ENCODE data around the gene ERAS.

ERAS gene

GRCh38 chrX:48787505-48788443, 38.5 kb upstream of the ERAS start:
- Histone ChIP-seq H3K4me2 (ENCODE audit: insufficient read depth, low read length, poor library complexity, severe bottlenecking) (no peak overlapping the region), H4K91ac (ENCODE audit: low read depth, low read length, poor library complexity) (no peak overlapping the region), H2BK120ac (ENCODE audit: low read depth, low read length) (no peak overlapping the region), H3K9me3 (replicated peaks in 1 of 2; ENCODE audit: control insufficient read depth in 2 of 2, insufficient read depth in 1 of 2, low read depth in 1 of 2, low read length in 2 of 2) (no peaks in the 10 kb centered on the region), H2BK12ac (ENCODE audit: low read length) (no peak overlapping the region), H3K36me3 (replicated peaks in 1 of 2; ENCODE audit: control insufficient read depth in 2 of 2, insufficient read depth in 2 of 2, low read length in 2 of 2) (no peaks in the 10 kb centered on the region), H3K18ac (ENCODE audit: low read length) (no peak overlapping the region), H3K4me1 (ENCODE audit: control insufficient read depth in 2 of 2, insufficient read depth in 1 of 2, low read depth in 1 of 2, low read length in 2 of 2) (peaks cover 0 to 7% of the 10 kb centered on the region in 2 donors), H3K79me1 (ENCODE audit: low read depth, low read length) (no peaks in the 10 kb centered on the region), H3K4ac (ENCODE audit: low read length) (no peak overlapping the region), H3K9ac (ENCODE audit: low read depth, low read length, poor library complexity) (no peak overlapping the region), H3K27me3 (ENCODE audit: control insufficient read depth in 3 of 3, insufficient read depth in 3 of 3, low read depth in 1 of 3, low read length in 3 of 3) (peaks cover 0 to 15% (median 0%) of the 10 kb centered on the region in 3 experiments), H3K23ac (ENCODE audit: low read depth, low read length, poor library complexity) (no peak overlapping the region), H4K8ac (ENCODE audit: low read depth, low read length) (no peak overlapping the region), H2AK5ac (ENCODE audit: low read depth, low read length) (no peak overlapping the region), H2BK5ac (ENCODE audit: low read length) (no peak overlapping the region), H3K14ac (ENCODE audit: low read length) (no peak overlapping the region), H2AFZ (ENCODE audit: low read length) (no peak overlapping the region), H3K4me3 (ENCODE audit: low read length in 2 of 2) (no peak overlapping the region), H2BK15ac (ENCODE audit: low read length) (no peak overlapping the region), H3K27ac (replicated peaks; ENCODE audit: low read length) (no peak overlapping the region)
- no peak for DNase-seq (ENCODE audit: low spot score)
- no CpG with 5 or more reads among the region's 17 CpGs for WGBS, 2 donors (ENCODE audit: extremely low coverage in 2 of 2, insufficient read length in 2 of 2, insufficient replicate concordance in 1 of 2)

GRCh38 chrX:48789366-48790220, 36.7 kb upstream of the ERAS start:
- H3K9ac ChIP-seq (ENCODE audit: low read depth, low read length, poor library complexity), result no peak overlapping the region
- no peak overlapping the region for H4K91ac ChIP-seq (ENCODE audit: low read depth, low read length, poor library complexity)
- no peak overlapping the region for H2BK120ac ChIP-seq (ENCODE audit: low read depth, low read length)
- H3K4me1 ChIP-seq (ENCODE audit: control insufficient read depth in 2 of 2, insufficient read depth in 1 of 2, low read depth in 1 of 2, low read length in 2 of 2), result peaks cover 0 to 7% of the 10 kb centered on the region in 2 donors
- H3K4ac ChIP-seq (ENCODE audit: low read length), result no peak overlapping the region
- 100% methylated on average over 1 of the region's 7 CpGs; no CpG with 5 or more reads in 1 of the 2 donors for WGBS, 2 donors (ENCODE audit: extremely low coverage in 2 of 2, insufficient read length in 2 of 2, insufficient replicate concordance in 1 of 2)
- H3K27ac ChIP-seq (replicated peaks; ENCODE audit: low read length), result no peak overlapping the region
- no peak overlapping the region for H2BK5ac ChIP-seq (ENCODE audit: low read length)
- H4K8ac ChIP-seq (ENCODE audit: low read depth, low read length), result no peak overlapping the region
- H3K14ac ChIP-seq (ENCODE audit: low read length), result no peak overlapping the region
- H3K18ac ChIP-seq (ENCODE audit: low read length), result no peak overlapping the region
- H2AFZ ChIP-seq (ENCODE audit: low read length), result no peak overlapping the region
- peaks cover 0 to 15% (median 0%) of the 10 kb centered on the region in 3 experiments for H3K27me3 ChIP-seq (ENCODE audit: control insufficient read depth in 3 of 3, insufficient read depth in 3 of 3, low read depth in 1 of 3, low read length in 3 of 3)
- no peak overlapping the region for H2AK5ac ChIP-seq (ENCODE audit: low read depth, low read length)
- no peak overlapping the region for H3K23ac ChIP-seq (ENCODE audit: low read depth, low read length, poor library complexity)
- no peaks in the 10 kb centered on the region for H3K79me1 ChIP-seq (ENCODE audit: low read depth, low read length)
- H3K9me3 ChIP-seq (replicated peaks in 1 of 2; ENCODE audit: control insufficient read depth in 2 of 2, insufficient read depth in 1 of 2, low read depth in 1 of 2, low read length in 2 of 2), result no peaks in the 10 kb centered on the region
- H3K4me3 ChIP-seq (ENCODE audit: low read length in 2 of 2), result no peak overlapping the region
- no peaks in the 10 kb centered on the region for H3K36me3 ChIP-seq (replicated peaks in 1 of 2; ENCODE audit: control insufficient read depth in 2 of 2, insufficient read depth in 2 of 2, low read length in 2 of 2)
- no peak overlapping the region for H3K4me2 ChIP-seq (ENCODE audit: insufficient read depth, low read length, poor library complexity, severe bottlenecking)
- H2BK15ac ChIP-seq (ENCODE audit: low read length), result no peak overlapping the region
- H2BK12ac ChIP-seq (ENCODE audit: low read length), result no peak overlapping the region
- no peak for DNase-seq (ENCODE audit: low spot score)

GRCh38 chrX:48790477-48790876, 35.8 kb upstream of the ERAS start:
- DNase-seq (ENCODE audit: low spot score), result no peak
- H3K4me3 ChIP-seq (ENCODE audit: low read length in 2 of 2), result no peak overlapping the region
- no peak overlapping the region for H3K14ac ChIP-seq (ENCODE audit: low read length)
- no peak overlapping the region for H2BK15ac ChIP-seq (ENCODE audit: low read length)
- no peak overlapping the region for H3K27ac ChIP-seq (replicated peaks; ENCODE audit: low read length)
- no peak overlapping the region for H2BK5ac ChIP-seq (ENCODE audit: low read length)
- peaks cover 0 to 15% (median 0%) of the 10 kb centered on the region in 3 experiments for H3K27me3 ChIP-seq (ENCODE audit: control insufficient read depth in 3 of 3, insufficient read depth in 3 of 3, low read depth in 1 of 3, low read length in 3 of 3)
- no peak overlapping the region for H3K18ac ChIP-seq (ENCODE audit: low read length)
- H4K91ac ChIP-seq (ENCODE audit: low read depth, low read length, poor library complexity), result no peak overlapping the region
- H4K8ac ChIP-seq (ENCODE audit: low read depth, low read length), result no peak overlapping the region
- no peaks in the 10 kb centered on the region for H3K36me3 ChIP-seq (replicated peaks in 1 of 2; ENCODE audit: control insufficient read depth in 2 of 2, insufficient read depth in 2 of 2, low read length in 2 of 2)
- H2AFZ ChIP-seq (ENCODE audit: low read length), result no peak overlapping the region
- H3K4ac ChIP-seq (ENCODE audit: low read length), result no peak overlapping the region
- peaks cover 2 to 8% of the 10 kb centered on the region in 2 donors for H3K4me1 ChIP-seq (ENCODE audit: control insufficient read depth in 2 of 2, insufficient read depth in 1 of 2, low read depth in 1 of 2, low read length in 2 of 2)
- H3K23ac ChIP-seq (ENCODE audit: low read depth, low read length, poor library complexity), result no peak overlapping the region
- no peak overlapping the region for H3K9ac ChIP-seq (ENCODE audit: low read depth, low read length, poor library complexity)
- no CpG with 5 or more reads among the region's 5 CpGs for WGBS, 2 donors (ENCODE audit: extremely low coverage in 2 of 2, insufficient read length in 2 of 2, insufficient replicate concordance in 1 of 2)
- H2BK120ac ChIP-seq (ENCODE audit: low read depth, low read length), result no peak overlapping the region
- no peak overlapping the region for H3K4me2 ChIP-seq (ENCODE audit: insufficient read depth, low read length, poor library complexity, severe bottlenecking)
- no peaks in the 10 kb centered on the region for H3K79me1 ChIP-seq (ENCODE audit: low read depth, low read length)
- no peaks in the 10 kb centered on the region for H3K9me3 ChIP-seq (replicated peaks in 1 of 2; ENCODE audit: control insufficient read depth in 2 of 2, insufficient read depth in 1 of 2, low read depth in 1 of 2, low read length in 2 of 2)
- H2AK5ac ChIP-seq (ENCODE audit: low read depth, low read length), result no peak overlapping the region
- H2BK12ac ChIP-seq (ENCODE audit: low read length), result no peak overlapping the region
